GM19035 (cell line): ENCODE results near the gene GMIP.
"Not testable (repeated sequence)": the region's sequence is repeated elsewhere in the genome, so short reads cannot be mapped to it uniquely, and the experiment has no call there.

Source experiments
- ATAC-seq: cut with Tn5 transposase; IDR thresholded peaks from one replicate; pipeline ENCODE4 v1.9.1; 2021; ENCODE audit not compliant: unreplicated experiment

The GMIP gene

GRCh38 chr19:19613506-19613905 lies 30.0 kb downstream of the GMIP start:
- no peak for ATAC-seq

DNA sequence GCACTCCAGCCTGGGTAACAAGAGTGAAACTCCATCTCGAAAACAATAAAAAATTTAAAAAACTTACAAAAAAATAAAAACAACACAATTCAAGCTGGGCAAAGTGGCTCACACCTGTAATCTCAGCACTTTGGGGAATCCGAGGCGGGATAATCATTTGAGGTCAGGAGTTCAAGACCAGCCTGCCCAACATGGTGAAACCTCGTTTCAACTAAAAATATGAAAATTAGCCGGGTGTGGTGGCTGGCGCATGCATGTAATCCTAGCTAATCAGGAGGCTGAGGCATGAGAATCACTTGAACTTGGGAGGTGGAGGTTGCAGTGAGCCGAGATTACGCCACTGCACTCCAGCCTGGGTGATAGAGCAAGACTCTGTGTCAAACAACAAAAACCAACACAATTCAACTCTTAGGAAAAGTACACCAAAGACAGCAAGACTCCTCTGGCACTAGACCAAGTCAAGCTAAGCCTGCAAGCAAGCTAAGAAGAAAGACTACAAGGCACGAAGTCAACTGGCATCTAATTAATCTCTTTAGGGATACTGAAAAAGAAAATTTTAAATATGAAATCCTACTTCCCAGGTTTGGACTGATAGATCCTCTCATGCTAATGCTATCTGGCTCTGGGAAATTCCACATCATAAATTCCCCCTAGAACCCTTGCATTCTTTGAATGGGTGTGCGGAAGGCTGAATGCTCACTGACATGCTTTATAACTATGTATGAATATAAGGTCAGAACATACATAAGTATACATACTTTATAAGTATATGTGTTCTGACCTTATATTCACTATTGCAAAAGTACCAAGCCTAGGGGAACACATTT lies 32.9 kb downstream of the GMIP start:
- ATAC-seq = no peak

DNA sequence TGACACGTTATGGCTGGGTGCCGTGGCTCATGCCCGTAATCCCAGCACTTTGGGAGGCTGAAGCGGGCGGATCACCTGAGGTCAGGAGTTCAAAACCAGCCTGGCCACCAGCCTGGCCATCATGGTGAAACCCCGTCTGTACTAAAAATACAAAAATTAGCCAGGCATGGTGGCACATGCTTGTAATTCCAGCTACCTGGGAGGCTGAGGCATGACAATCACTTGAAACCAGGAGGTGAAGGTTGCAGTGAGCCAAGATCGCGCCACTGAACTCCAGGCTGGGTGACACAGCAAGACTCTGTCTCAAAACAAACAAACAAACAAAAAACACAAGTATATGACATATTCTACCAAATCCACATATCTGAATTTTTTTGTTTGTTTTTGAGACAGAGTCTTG lies 36.8 kb downstream of the GMIP start:
- ATAC-seq = not testable (repeated sequence)

- ATAC-seq = no peak
Observed at GRCh38 chr19:19606021-19606420, 37.4 kb downstream of the GMIP start.

- no peak for ATAC-seq
Observed at GRCh38 chr19:19602713-19603324, 40.6 kb downstream of the GMIP start.

- ATAC-seq = no peak
Observed at GRCh38 chr19:19602136-19602712, 41.2 kb downstream of the GMIP start.

DNA sequence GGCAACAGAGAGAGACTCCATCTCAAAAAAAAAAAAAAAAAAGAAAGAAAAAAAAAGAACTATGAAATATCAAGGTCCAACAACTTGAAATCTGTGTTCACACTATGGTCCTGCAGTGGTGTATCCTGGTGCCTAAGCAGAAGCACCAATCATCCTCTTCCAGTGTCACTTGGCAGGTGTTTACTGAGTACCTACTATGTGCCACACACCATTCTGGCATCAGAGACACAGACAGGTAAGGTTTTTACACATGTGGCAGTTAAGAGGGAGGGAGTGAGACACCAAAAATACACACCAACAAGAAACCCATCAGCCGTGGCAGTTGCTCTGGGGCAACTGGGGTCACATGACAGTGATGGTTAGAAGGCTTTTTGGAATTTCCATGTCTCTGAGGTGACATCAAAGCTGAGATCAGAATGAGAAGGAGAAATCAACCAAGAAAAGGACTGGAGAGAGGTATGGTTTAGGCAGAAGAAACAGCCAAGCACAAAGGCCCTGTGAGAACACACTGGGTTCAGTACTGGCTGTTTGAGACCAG lies 42.6 kb downstream of the GMIP start:
- ATAC-seq = no peak

- not testable (repeated sequence) for ATAC-seq
Observed at GRCh38 chr19:19598728-19599451, 44.6 kb downstream of the GMIP start.

DNA sequence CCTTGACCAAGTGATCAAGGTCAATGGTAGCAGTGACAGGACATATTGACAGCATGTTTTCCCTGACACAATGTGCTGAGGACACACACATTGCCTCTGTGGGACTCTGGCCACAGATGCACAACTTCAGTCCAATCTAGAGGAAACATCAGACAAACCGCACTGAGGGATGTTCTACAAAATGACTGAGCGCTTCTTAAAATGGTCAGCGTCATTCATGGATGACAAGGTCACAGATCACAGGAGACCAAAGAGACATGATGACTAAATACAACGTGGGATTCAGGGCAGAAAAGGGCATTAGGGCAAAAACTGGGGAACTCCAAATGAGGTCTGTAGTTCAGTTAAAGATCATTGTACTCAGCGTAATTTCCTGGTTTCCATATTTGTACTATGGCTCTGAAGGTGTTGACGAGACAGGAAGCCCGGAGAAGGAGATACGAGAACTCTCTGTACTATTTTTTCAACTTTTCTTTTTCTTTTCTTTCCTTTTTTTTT lies 45.6 kb downstream of the GMIP start:
- peak; percentile 61 for ATAC-seq

DNA sequence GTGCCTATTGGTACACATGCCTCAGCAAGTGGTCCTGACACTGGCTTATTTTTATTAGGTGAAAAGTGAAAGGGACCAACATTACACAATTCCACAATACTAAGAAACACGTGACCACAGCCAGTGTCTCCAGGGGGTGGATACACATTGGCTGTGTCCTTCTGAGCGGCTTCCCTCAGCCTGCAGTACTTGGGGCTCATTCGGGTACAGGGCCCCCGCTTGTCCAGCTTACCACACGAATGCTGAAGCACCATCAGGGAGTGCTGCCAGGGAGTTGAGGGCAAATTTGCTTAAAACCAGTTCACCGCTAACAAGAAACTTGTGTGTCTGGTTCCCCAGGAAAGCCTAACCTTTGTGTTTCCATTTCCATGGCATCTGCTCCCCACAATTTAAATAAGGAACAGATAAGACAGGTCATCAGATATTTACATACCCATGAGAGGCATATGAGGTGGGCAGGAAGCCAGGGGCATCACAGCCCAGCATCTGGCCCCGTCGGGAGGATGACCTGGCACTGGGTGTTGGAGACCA lies 48.2 kb downstream of the GMIP start:
- ATAC-seq = no peak

GRCh38 chr19:19594381-19594780 lies 49.1 kb downstream of the GMIP start:
- no peak for ATAC-seq

DNA sequence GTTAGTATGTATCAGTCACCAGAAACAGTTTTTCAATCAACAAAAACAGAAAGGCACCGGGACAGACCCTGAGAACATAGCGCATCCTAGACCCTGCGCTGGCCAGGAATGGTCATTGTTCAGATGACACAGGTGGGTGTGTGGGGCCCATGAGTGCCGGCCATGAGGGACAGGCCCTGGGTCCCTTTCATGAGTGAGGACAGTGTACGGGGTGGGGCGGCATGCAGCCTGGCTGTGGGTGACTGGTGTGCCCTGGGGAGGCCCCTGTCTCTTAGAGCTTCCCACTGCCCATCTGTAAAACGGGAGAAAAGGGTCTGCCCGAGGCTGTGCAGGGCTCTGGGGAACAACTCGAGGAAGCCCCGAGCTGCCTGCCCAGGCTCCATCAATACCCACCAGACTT lies 50.8 kb downstream of the GMIP start:
- ATAC-seq = no peak

DNA sequence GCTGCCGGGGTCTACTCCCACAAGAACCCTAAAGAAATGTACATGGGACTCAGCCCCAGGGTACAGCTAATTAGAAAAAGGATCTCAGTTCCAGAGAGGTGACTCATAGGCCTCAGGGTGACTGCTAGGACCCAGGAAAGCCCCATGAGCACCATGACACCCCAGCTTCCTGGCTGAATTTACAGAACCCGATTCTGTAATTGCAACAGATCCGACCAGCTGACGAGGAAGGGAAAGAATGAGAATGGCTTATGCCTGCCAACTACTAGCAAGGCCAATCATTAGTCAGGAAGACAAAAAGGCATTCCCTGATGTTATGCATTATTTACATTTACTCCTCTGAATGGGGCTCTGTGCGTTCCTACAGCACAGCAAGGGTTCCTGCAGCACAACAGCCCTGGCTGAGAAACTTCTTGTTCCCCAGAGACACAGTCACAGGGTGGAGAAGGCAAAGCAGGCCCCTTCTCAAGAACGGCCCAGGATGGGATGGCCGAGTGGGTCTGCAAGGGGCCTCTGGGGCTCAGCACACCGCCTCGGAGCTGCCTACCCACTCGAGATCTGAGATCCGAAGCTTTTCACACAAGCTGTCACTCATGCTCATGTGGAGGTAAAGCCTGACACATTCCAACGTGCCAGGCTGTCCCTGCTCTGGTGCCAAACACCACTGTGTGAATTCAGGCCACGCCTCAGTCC lies 52.2 kb downstream of the GMIP start:
- peak; percentile 62 for ATAC-seq

DNA sequence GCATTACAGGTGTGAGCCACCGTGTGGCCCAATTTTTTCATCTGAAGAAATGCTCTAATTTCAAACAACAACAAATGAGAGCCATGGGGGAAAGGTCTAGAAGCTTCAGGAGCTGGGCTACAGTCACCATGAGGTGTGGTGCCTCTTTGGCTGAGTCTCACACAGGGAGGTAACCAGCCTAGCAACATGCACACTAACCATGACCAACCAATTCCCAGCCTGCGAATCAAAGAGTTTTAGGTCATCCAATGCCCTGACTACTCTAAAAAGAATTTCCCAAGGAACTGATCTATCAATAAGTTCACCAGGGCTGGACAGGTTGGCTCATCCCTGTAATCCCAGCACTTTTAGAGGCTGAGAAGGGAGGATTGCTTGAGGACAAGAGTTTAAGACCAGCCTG lies 54.9 kb downstream of the GMIP start:
- ATAC-seq = no peak

- no peak for ATAC-seq
Observed at GRCh38 chr19:19587771-19588170, 55.7 kb downstream of the GMIP start.

DNA sequence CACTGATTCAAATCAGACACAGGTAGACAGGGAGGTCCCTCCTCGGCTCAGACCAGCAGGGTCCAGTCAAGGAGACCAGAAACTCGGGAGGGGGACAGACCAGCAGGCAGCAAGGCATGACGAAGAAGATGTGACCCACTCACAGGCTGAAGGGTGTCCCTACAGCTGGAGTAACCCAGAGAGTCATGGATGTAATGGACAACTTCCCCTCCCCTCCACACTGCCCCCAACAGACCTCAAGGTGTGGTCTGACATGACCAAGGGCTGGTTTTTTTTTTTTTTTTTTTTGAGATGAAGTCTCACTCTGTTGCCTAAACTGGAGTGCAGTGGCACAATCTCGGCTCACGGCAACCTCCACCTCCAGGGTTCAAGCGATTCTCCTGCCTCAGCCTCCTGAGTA lies 59.1 kb downstream of the GMIP start:
- no peak for ATAC-seq

GRCh38 chr19:19582471-19582870 lies 61.0 kb downstream of the GMIP start:
- ATAC-seq = no peak

DNA sequence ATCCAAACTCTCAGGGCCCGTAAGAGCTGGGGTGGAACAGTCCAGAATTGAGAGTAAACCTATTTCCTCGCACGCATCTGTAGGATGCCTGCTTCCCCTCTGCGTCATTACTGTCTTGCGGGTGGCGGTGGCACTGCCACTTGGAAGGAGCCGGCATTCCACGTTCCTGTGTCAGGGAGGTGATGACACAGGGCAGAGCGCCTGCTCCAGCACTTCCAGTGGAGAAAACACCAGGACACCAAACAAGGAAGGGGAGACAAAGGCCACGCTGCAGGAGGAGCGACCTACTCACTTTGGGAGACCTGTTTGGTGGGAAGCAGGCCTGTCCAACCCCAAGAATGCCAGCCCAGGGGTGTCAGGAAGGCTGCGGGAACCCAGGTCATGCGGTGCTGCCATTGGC lies 62.1 kb downstream of the GMIP start:
- ATAC-seq = no peak

GRCh38 chr19:19580418-19580817 lies 63.0 kb downstream of the GMIP start:
- no peak for ATAC-seq
